CMK (cell line): ENCODE results near the gene TSPO.

Experiments
- DNase-seq: peaks from one replicate; pipeline ENCODE4 v3.0.0-alpha.2; 2010; ENCODE audit warnings: low read depth

TSPO gene

GRCh38 chr22:43159484-43160178 is 8.3 kb downstream of the TSPO start:
- no peak for DNase-seq

GRCh38 chr22:43160497-43161126 is 9.3 kb downstream of the TSPO start:
- no peak for DNase-seq

GRCh38 chr22:43162412-43163150 is 11.2 kb downstream of the TSPO start:
- DNase-seq: no peak

GRCh38 chr22:43163241-43163795 is 12.0 kb downstream of the TSPO start:
- DNase-seq: no peak

GRCh38 chr22:43164636-43165035 is 13.3 kb downstream of the TSPO start:
- no peak for DNase-seq

- DNase-seq: no peak
These were observed 15.0 kb downstream of the TSPO start for GRCh38 chr22:43166132-43166930.

- DNase-seq: no peak
These were observed 15.7 kb downstream of the TSPO start for GRCh38 chr22:43167001-43167589.

GRCh38 chr22:43168471-43169309 is 17.3 kb downstream of the TSPO start:
- no peak for DNase-seq

- no peak for DNase-seq
These were observed 18.2 kb downstream of the TSPO start for GRCh38 chr22:43169310-43170130.

GRCh38 chr22:43170131-43170480 is 18.7 kb downstream of the TSPO start:
- DNase-seq: no peak

- no peak for DNase-seq
These were observed 19.7 kb downstream of the TSPO start for GRCh38 chr22:43171019-43171491.

GRCh38 chr22:43171607-43172006 is 20.2 kb downstream of the TSPO start:
- DNase-seq: no peak

GRCh38 chr22:43172191-43172590 is 20.8 kb downstream of the TSPO start:
- no peak for DNase-seq

- no peak for DNase-seq
These were observed 22.2 kb downstream of the TSPO start for GRCh38 chr22:43173566-43173965.

- no peak for DNase-seq
These were observed 22.8 kb downstream of the TSPO start for GRCh38 chr22:43173976-43174720.

- DNase-seq: no peak
These were observed 23.7 kb downstream of the TSPO start for GRCh38 chr22:43174941-43175531.

GRCh38 chr22:43176090-43176489 is 24.7 kb downstream of the TSPO start:
- no peak for DNase-seq

- DNase-seq: no peak
These were observed 26.1 kb downstream of the TSPO start for GRCh38 chr22:43177479-43177878.
